Hepatocyte (in vitro differentiated cells): ENCODE results near the gene ISX.

Experiments used
- CTCF ChIP-seq: fragments of 200-600 bp; sonication (generic); IDR thresholded peaks from 2 replicates; pipeline ENCODE4 v1.5.1; 2016; ENCODE audit warnings: antibody characterized with exemption, mild to moderate bottlenecking; ENCODE audit not compliant: poor library complexity
- EZH2 ChIP-seq: fragments of 200-600 bp; sonication (generic); IDR thresholded peaks from 2 replicates; pipeline ENCODE4 v1.6.1; 2016; ENCODE audit warnings: antibody characterized with exemption, mild to moderate bottlenecking, borderline replicate concordance
- EZH2phosphoT487 ChIP-seq: fragments of 200-600 bp; sonication (generic); IDR thresholded peaks from one replicate; pipeline ENCODE4 v1.6.1; 2018; ENCODE audit warnings: antibody characterized with exemption, mild to moderate bottlenecking, low read depth, moderate library complexity; ENCODE audit not compliant: unreplicated experiment, severe bottlenecking

- TF ChIP-seq CTCF (no peak), EZH2 (no peak), EZH2phosphoT487 (no peak)
Observed at GRCh38 chr22:35046744-35047462, 19.1 kb upstream of the ISX start.
